ENCODE results near the gene EHD3. TPM values are rescaled to one million over a fixed set of nuclear protein-coding genes. Genes with fewer than 3 reads are reported as not detected.

Gene EHD3
- total and polyA plus RNA-seq, 10 of the 15 experiments (the other 5 are each of a cell fraction or from before 2014, with no cell fraction given): 1.1 to 10.9 (median 8.2) TPM

DNA sequence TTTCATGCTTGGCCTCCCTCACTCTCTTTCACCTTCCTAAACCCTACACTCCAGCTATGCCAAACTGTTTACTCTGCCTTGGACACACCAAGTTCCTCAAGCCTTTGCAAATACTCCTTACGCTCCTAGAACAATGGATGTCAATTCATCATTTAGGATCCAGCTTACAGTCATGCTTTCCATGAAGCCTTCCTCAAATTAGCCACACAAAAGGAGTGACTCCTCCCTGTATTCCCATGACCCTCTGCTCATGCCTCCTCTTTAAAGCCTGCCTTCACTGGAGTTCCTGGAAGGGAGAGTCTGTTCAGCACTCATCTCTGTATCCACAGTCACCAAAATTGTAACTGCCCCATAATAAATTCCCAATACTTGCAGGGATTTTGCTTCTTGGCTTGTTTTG lies 721 bp upstream of the EHD3 start (continued):
- TF ChIP-seq, protein P1, sequence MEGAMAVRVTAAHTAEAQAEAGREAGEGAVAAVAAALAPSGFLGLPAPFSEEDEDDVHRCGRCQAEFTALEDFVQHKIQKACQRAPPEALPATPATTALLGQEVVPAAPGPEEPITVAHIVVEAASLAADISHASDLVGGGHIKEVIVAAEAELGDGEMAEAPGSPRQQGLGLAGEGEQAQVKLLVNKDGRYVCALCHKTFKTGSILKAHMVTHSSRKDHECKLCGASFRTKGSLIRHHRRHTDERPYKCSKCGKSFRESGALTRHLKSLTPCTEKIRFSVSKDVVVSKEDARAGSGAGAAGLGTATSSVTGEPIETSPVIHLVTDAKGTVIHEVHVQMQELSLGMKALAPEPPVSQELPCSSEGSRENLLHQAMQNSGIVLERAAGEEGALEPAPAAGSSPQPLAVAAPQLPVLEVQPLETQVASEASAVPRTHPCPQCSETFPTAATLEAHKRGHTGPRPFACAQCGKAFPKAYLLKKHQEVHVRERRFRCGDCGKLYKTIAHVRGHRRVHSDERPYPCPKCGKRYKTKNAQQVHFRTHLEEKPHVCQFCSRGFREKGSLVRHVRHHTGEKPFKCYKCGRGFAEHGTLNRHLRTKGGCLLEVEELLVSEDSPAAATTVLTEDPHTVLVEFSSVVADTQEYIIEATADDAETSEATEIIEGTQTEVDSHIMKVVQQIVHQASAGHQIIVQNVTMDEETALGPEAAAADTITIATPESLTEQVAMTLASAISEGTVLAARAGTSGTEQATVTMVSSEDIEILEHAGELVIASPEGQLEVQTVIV (IDR thresholded peaks at IDR 0.05; ENCODE audit: borderline replicate concordance, partially characterized antibody): no peak
- no peak for TF ChIP-seq GABPA (IDR thresholded peaks at IDR 0.05; ENCODE audit: low read depth)
- TF ChIP-seq BMI1 (IDR thresholded peaks at IDR 0.05; ENCODE audit: borderline replicate concordance): no peak
- no peak for TF ChIP-seq NR2C1 (IDR thresholded peaks at IDR 0.05)
- TF ChIP-seq SMAD5 (IDR thresholded peaks at IDR 0.05; ENCODE audit: low read depth): no peak
- no peak for TF ChIP-seq RELA (IDR thresholded peaks at IDR 0.05; ENCODE audit: borderline replicate concordance, partially characterized antibody)
- TF ChIP-seq, protein P2, sequence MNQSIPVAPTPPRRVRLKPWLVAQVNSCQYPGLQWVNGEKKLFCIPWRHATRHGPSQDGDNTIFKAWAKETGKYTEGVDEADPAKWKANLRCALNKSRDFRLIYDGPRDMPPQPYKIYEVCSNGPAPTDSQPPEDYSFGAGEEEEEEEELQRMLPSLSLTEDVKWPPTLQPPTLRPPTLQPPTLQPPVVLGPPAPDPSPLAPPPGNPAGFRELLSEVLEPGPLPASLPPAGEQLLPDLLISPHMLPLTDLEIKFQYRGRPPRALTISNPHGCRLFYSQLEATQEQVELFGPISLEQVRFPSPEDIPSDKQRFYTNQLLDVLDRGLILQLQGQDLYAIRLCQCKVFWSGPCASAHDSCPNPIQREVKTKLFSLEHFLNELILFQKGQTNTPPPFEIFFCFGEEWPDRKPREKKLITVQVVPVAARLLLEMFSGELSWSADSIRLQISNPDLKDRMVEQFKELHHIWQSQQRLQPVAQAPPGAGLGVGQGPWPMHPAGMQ (IDR thresholded peaks at IDR 0.05; ENCODE audit: borderline replicate concordance): no peak
- TF ChIP-seq ZNF622 (IDR thresholded peaks at IDR 0.05): no peak
- no peak for TF ChIP-seq RB1 (IDR thresholded peaks at IDR 0.05; ENCODE audit: borderline replicate concordance)
- TF ChIP-seq NFYB (IDR thresholded peaks at IDR 0.05; ENCODE audit: insufficient read depth, low read depth, low read length): no peak
- no peak for TF ChIP-seq RBBP5 (conservative IDR thresholded peaks at IDR 0.05)
- no peak for TF ChIP-seq RAD21 (IDR thresholded peaks at IDR 0.05; ENCODE audit: insufficient read depth, low read depth, low read length)
